HCT116 (cell line): ENCODE results near the gene GPSM3.

Source experiments
- CEBPB ChIP-seq: IDR thresholded peaks from 2 replicates; pipeline ENCODE4 v1.6.1; 2012; ENCODE audit warnings: low read depth
- ELF1 ChIP-seq: IDR thresholded peaks from 2 replicates; pipeline ENCODE4 v1.6.1; 2012; ENCODE audit warnings: low read depth, borderline replicate concordance
- EZH2 ChIP-seq: fragments of 200-600 bp; sonication (generic); IDR thresholded peaks from 2 replicates; pipeline ENCODE4 v1.6.1; 2017; ENCODE audit warnings: antibody characterized with exemption, mixed run types
- POLR2A ChIP-seq: IDR thresholded peaks from 2 replicates; pipeline ENCODE4 v1.7.0; 2011; ENCODE audit warnings: borderline replicate concordance; ENCODE audit not compliant: insufficient read depth, insufficient read length; ENCODE audit errors: extremely low read depth
- TF ChIP-seq, protein P1 (sequence below), 3 experiments: fragments of 200-600 bp in 1 of 3; sonication (generic) in 1 of 3; IDR thresholded peaks in 2 of 3; conservative IDR thresholded peaks in 1 of 3; 2 replicates each; pipeline ENCODE4 v1.5.1; 2012 to 2017; ENCODE audit warnings: low read depth in 2 of 3, low read length in 2 of 3, antibody characterized with exemption in 1 of 3, borderline replicate concordance in 1 of 3, control low read depth in 1 of 3, mild to moderate bottlenecking in 1 of 3, mixed read lengths in 1 of 3, mixed run types in 1 of 3, moderate library complexity in 1 of 3; ENCODE audit not compliant: insufficient read depth in 1 of 3
- TF ChIP-seq, protein P2 (sequence below): IDR thresholded peaks from 2 replicates; pipeline ENCODE4 v1.6.1; 2012

DNA sequence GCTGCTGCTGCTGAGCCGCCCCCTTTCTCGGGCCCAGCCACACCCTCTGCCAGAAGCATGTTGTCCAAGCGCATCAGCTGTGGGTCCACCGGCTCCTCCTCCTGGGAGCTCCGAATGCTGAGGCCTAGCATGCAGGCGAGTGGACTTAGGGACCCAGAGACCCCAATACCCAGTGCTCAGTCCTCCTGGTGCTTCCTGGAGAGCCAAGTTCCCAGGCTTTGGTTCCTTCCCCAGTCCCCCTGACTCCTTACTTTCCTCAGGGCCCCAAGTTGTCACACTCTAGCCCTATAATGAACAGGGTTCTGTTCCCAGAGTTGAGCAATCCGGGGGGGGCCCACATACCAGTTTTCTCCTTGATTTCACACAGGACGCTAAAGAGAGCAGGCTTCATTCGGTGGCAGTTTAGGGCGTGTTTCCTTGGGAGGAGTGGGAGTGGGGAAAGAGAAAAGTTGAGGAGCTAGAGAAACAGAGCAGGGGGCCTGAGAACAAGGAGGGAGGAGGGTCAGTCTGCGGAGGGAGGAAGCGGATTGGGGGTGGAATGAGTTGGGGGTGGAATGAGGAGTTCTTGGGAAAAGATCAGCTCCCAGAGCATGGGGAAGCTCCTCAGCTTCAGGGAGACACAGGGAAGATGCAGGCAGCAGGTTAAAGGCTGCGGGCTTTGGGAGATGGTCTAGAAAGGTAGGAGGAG is 3.9 kb downstream of the GPSM3 start:
- TF ChIP-seq, protein P1, sequence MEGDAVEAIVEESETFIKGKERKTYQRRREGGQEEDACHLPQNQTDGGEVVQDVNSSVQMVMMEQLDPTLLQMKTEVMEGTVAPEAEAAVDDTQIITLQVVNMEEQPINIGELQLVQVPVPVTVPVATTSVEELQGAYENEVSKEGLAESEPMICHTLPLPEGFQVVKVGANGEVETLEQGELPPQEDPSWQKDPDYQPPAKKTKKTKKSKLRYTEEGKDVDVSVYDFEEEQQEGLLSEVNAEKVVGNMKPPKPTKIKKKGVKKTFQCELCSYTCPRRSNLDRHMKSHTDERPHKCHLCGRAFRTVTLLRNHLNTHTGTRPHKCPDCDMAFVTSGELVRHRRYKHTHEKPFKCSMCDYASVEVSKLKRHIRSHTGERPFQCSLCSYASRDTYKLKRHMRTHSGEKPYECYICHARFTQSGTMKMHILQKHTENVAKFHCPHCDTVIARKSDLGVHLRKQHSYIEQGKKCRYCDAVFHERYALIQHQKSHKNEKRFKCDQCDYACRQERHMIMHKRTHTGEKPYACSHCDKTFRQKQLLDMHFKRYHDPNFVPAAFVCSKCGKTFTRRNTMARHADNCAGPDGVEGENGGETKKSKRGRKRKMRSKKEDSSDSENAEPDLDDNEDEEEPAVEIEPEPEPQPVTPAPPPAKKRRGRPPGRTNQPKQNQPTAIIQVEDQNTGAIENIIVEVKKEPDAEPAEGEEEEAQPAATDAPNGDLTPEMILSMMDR (IDR thresholded peaks at IDR 0.05 in 2 of 3, conservative IDR thresholded peaks at IDR 0.05 in 1 of 3; ENCODE audit: borderline replicate concordance in 1 of 3, insufficient read depth in 1 of 3, low read depth in 2 of 3, low read length in 2 of 3) = no peak
- no peak for TF ChIP-seq CEBPB
- no peak for TF ChIP-seq EZH2
- no peak for TF ChIP-seq ELF1
- no peak for TF ChIP-seq POLR2A
- TF ChIP-seq, protein P2, sequence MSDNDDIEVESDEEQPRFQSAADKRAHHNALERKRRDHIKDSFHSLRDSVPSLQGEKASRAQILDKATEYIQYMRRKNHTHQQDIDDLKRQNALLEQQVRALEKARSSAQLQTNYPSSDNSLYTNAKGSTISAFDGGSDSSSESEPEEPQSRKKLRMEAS = no peak
